GM12878 (cell line): ENCODE measurements around the gene DYRK4.

Experiments used
- ASH2L ChIP-seq: fragments of 300-600, 200-600 bp; sonication (generic); IDR thresholded peaks from 2 replicates; pipeline ENCODE4 v1.6.1; 2017; ENCODE audit warnings: low read depth, mild to moderate bottlenecking, borderline replicate concordance
- CBFB ChIP-seq: IDR thresholded peaks from 2 replicates; pipeline ENCODE4 v1.6.1; 2016; ENCODE audit warnings: antibody characterized with exemption, low read depth
- EZH2 ChIP-seq: IDR thresholded peaks from 2 replicates; pipeline ENCODE4 v1.6.1; 2012; ENCODE audit warnings: low read depth, mild to moderate bottlenecking, control low read depth, inconsistent platforms, low read length, borderline replicate concordance; ENCODE audit not compliant: control insufficient read depth
- HDAC2 ChIP-seq: fragments of 200-600 bp; sonication (generic); IDR thresholded peaks from 2 replicates; pipeline ENCODE4 v1.6.1; 2017
- POLR2AphosphoS5 ChIP-seq: IDR thresholded peaks from 2 replicates; pipeline ENCODE4 v1.6.1; 2011; ENCODE audit warnings: mild to moderate bottlenecking, low read length, inconsistent platforms
- SPI1 ChIP-seq: IDR thresholded peaks from 2 replicates; pipeline ENCODE4 v1.6.1; 2011; ENCODE audit warnings: low read depth, mild to moderate bottlenecking, low read length, moderate library complexity, borderline replicate concordance; ENCODE audit not compliant: insufficient read depth
- STAT3 ChIP-seq: IDR thresholded peaks from 2 replicates; pipeline ENCODE4 v1.6.1; 2011; ENCODE audit warnings: low read depth, low read length, improper control_type of control experiment
- WRNIP1 ChIP-seq: IDR thresholded peaks from 2 replicates; pipeline ENCODE4 v1.6.1; 2011; ENCODE audit warnings: low read depth, low read length, improper control_type of control experiment, borderline replicate concordance
- YY1 ChIP-seq: IDR thresholded peaks from 2 replicates; pipeline ENCODE4 v1.6.1; 2011; ENCODE audit warnings: low read depth, mild to moderate bottlenecking, low read length
- TF ChIP-seq, protein P1 (sequence below): fragments of 450-650 bp; IDR thresholded peaks from 2 replicates; pipeline ENCODE4 v1.6.1; 2014; ENCODE audit warnings: mild to moderate bottlenecking
- TF ChIP-seq, protein P2 (sequence below): IDR thresholded peaks from 2 replicates; pipeline ENCODE4 v1.6.1; 2011; ENCODE audit warnings: low read depth, mild to moderate bottlenecking, low read length, moderate library complexity, borderline replicate concordance; ENCODE audit errors: extremely low read depth
- TF ChIP-seq, protein P3 (sequence below), 3 experiments: IDR thresholded peaks in 2 of 3; conservative IDR thresholded peaks in 1 of 3; 2 replicates each; pipeline ENCODE4 v1.5.1; 2011; ENCODE audit warnings: low read depth in 3 of 3, low read length in 3 of 3, mild to moderate bottlenecking in 3 of 3, control low read depth in 2 of 3, moderate library complexity in 2 of 3, inconsistent platforms in 1 of 3, mixed read lengths in 1 of 3; ENCODE audit not compliant: control insufficient read depth in 2 of 3, insufficient read depth in 1 of 3; ENCODE audit errors: extremely low read depth in 1 of 3
- TF ChIP-seq, protein P4 (sequence below): fragments of 450-650 bp; IDR thresholded peaks from 2 replicates; pipeline ENCODE4 v1.6.1; 2018; ENCODE audit warnings: borderline replicate concordance, mild to moderate bottlenecking; ENCODE audit not compliant: partially characterized antibody
- TF ChIP-seq, protein P5 (sequence below): IDR thresholded peaks from 2 replicates; pipeline ENCODE4 v1.6.1; 2012; ENCODE audit warnings: low read depth, low read length, improper control_type of control experiment

DNA sequence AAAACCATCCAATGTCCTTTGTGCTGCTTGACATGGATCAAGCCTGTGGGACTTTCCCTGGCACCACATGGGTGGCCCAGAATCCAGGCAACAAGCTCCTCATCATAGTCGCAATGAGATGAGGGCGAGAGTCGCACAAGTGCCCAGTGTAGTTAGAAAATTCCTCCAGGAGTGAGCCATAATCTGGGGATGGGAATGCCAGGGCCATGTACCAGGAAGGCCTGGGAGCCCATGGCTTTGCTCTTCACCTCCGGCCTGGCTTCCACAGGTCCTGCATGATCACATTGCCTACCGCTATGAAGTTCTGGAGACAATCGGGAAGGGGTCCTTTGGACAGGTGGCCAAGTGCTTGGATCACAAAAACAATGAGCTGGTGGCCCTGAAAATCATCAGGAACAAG, 33.9 kb downstream of the DYRK4 start:
- TF ChIP-seq, protein P1, sequence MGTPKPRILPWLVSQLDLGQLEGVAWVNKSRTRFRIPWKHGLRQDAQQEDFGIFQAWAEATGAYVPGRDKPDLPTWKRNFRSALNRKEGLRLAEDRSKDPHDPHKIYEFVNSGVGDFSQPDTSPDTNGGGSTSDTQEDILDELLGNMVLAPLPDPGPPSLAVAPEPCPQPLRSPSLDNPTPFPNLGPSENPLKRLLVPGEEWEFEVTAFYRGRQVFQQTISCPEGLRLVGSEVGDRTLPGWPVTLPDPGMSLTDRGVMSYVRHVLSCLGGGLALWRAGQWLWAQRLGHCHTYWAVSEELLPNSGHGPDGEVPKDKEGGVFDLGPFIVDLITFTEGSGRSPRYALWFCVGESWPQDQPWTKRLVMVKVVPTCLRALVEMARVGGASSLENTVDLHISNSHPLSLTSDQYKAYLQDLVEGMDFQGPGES = no peak
- TF ChIP-seq EZH2 = no peak
- TF ChIP-seq YY1 = no peak
- TF ChIP-seq, protein P2, sequence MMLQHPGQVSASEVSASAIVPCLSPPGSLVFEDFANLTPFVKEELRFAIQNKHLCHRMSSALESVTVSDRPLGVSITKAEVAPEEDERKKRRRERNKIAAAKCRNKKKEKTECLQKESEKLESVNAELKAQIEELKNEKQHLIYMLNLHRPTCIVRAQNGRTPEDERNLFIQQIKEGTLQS = no peak
- TF ChIP-seq, protein P3, sequence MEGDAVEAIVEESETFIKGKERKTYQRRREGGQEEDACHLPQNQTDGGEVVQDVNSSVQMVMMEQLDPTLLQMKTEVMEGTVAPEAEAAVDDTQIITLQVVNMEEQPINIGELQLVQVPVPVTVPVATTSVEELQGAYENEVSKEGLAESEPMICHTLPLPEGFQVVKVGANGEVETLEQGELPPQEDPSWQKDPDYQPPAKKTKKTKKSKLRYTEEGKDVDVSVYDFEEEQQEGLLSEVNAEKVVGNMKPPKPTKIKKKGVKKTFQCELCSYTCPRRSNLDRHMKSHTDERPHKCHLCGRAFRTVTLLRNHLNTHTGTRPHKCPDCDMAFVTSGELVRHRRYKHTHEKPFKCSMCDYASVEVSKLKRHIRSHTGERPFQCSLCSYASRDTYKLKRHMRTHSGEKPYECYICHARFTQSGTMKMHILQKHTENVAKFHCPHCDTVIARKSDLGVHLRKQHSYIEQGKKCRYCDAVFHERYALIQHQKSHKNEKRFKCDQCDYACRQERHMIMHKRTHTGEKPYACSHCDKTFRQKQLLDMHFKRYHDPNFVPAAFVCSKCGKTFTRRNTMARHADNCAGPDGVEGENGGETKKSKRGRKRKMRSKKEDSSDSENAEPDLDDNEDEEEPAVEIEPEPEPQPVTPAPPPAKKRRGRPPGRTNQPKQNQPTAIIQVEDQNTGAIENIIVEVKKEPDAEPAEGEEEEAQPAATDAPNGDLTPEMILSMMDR (IDR thresholded peaks at IDR 0.05 in 2 of 3, conservative IDR thresholded peaks at IDR 0.05 in 1 of 3; ENCODE audit: control insufficient read depth in 2 of 3, extremely low read depth in 1 of 3, insufficient read depth in 1 of 3, low read depth in 3 of 3, low read length in 3 of 3) = no peak
- TF ChIP-seq POLR2AphosphoS5 = no peak
- TF ChIP-seq HDAC2 = no peak
- TF ChIP-seq, protein P4, sequence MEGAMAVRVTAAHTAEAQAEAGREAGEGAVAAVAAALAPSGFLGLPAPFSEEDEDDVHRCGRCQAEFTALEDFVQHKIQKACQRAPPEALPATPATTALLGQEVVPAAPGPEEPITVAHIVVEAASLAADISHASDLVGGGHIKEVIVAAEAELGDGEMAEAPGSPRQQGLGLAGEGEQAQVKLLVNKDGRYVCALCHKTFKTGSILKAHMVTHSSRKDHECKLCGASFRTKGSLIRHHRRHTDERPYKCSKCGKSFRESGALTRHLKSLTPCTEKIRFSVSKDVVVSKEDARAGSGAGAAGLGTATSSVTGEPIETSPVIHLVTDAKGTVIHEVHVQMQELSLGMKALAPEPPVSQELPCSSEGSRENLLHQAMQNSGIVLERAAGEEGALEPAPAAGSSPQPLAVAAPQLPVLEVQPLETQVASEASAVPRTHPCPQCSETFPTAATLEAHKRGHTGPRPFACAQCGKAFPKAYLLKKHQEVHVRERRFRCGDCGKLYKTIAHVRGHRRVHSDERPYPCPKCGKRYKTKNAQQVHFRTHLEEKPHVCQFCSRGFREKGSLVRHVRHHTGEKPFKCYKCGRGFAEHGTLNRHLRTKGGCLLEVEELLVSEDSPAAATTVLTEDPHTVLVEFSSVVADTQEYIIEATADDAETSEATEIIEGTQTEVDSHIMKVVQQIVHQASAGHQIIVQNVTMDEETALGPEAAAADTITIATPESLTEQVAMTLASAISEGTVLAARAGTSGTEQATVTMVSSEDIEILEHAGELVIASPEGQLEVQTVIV = no peak
- TF ChIP-seq, protein P5, sequence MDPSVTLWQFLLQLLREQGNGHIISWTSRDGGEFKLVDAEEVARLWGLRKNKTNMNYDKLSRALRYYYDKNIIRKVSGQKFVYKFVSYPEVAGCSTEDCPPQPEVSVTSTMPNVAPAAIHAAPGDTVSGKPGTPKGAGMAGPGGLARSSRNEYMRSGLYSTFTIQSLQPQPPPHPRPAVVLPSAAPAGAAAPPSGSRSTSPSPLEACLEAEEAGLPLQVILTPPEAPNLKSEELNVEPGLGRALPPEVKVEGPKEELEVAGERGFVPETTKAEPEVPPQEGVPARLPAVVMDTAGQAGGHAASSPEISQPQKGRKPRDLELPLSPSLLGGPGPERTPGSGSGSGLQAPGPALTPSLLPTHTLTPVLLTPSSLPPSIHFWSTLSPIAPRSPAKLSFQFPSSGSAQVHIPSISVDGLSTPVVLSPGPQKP = no peak
- no peak for TF ChIP-seq SPI1
- TF ChIP-seq WRNIP1 = no peak
- no peak for TF ChIP-seq ASH2L
- TF ChIP-seq STAT3 = no peak
- no peak for TF ChIP-seq CBFB
